IPS-18a (cell line): ENCODE results near the gene TMEM204.

Experiments
- H3K27ac ChIP-seq: one replicate; pipeline ENCODE4 v1.5.1; 2013; ENCODE audit warnings: low read length
- H3K27me3 ChIP-seq: one replicate; pipeline ENCODE4 v1.6.1; 2013; ENCODE audit warnings: mild to moderate bottlenecking, low read length; ENCODE audit not compliant: control insufficient read depth, insufficient read depth
- H3K36me3 ChIP-seq: one replicate; pipeline ENCODE4 v1.6.1; 2013; ENCODE audit warnings: low read depth, low read length; ENCODE audit not compliant: control insufficient read depth
- H3K4me1 ChIP-seq: one replicate; pipeline ENCODE4 v1.6.1; 2013; ENCODE audit warnings: low read depth, low read length; ENCODE audit not compliant: control insufficient read depth
- H3K4me3 ChIP-seq: one replicate; pipeline ENCODE4 v1.5.1; 2013; ENCODE audit warnings: low read length
- H3K9ac ChIP-seq: one replicate; pipeline ENCODE4 v1.6.1; 2013; ENCODE audit warnings: mild to moderate bottlenecking, low read length, moderate library complexity
- H3K9me3 ChIP-seq: one replicate; pipeline ENCODE4 v1.6.1; 2013; ENCODE audit warnings: low read depth, low read length; ENCODE audit not compliant: control insufficient read depth

The TMEM204 gene

DNA sequence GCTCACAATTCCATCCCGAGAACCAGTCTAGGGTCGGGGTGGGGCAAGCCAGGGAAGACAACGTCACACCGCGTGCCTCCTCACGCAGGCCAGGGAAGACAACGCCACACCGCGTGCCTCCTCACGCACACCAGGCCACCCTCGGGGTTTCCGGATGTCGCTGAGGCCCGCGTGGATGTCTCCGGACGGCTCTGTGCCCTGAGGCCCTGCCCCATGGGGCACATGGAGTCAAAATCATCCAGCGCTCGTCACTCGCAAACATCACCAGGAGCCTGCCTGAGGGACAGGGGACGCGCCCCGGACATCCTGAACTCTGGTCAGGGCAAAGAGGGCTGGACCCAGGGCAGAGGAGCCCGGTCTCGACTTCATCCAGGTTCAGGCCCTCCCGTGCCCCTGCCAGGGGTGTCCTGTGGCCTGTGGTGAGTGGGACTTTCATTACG is 3.7 kb downstream of the TMEM204 start:
- H3K27ac ChIP-seq = no peak overlapping the region
- H3K36me3 ChIP-seq = no peaks in the 10 kb centered on the region
- H3K4me1 ChIP-seq = no peaks in the 10 kb centered on the region
- H3K4me3 ChIP-seq = no peak overlapping the region
- no peaks in the 10 kb centered on the region for H3K27me3 ChIP-seq
- H3K9ac ChIP-seq = no peak overlapping the region
- H3K9me3 ChIP-seq = no peaks in the 10 kb centered on the region

DNA sequence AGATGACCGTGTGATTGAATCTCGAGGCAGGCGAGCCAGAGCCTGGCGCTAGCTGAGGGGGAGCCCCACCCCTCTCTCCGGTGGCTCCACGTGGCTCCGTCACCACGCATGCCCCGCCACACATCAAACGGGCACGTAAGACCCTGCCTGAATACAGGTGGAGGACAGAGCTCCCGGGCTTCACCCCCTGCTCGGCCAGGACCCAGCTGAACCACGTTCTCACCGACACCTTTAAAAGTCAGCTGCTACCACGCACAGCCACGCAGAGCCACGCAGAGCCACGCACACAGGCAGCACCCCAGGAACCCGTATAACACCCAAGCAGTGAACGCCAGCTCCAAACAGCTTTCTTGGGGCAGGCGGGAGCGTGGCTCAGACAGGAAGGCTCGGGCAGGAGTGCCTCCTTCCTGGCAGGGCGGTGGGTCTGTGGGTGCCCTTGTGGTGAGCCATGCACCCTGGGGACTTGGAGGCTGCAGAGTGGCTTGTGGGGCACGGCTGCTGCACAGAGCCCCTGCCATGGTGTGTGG is 4.4 kb downstream of the TMEM204 start:
- no peak overlapping the region for H3K27ac ChIP-seq
- no peaks in the 10 kb centered on the region for H3K4me1 ChIP-seq
- no peaks in the 10 kb centered on the region for H3K9me3 ChIP-seq
- H3K36me3 ChIP-seq = no peaks in the 10 kb centered on the region
- H3K4me3 ChIP-seq = no peak overlapping the region
- no peaks in the 10 kb centered on the region for H3K27me3 ChIP-seq
- H3K9ac ChIP-seq = no peak overlapping the region

DNA sequence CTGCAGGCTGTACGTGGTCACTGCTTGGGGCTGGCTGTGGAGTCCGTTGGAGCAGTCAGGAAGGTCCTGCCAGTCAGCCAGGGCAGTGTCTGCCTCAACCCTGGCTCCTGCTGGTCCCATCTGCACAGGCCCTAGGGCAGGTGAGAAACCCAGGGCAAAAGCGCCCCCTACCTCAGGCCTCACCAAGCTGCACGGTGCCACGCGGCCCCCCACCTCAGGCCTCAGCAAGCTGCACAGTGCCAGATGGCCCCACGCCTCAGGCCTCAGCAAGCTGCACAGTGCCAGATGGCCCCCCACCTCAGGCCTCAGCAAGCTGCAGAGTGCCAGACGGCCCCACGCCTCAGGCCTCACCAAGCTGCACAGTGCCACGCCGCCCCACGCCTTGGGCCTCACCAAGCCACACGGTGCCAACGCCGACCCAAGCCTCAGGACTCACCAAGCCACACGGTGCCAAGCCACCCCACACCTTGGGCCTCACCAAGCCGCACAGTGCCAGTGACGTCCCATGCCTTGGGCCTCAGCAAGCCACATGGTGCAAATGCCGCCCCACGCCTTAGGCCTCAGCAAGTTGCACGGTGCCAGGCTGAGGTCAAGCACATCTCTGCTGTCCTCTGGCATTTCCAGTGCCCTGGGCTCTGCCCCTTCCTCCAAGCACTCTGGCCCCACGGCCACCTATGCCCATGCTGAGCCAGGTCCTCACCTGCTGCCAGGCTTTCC is 5.5 kb downstream of the TMEM204 start:
- no peak overlapping the region for H3K4me3 ChIP-seq
- H3K9ac ChIP-seq = no peak overlapping the region
- H3K27ac ChIP-seq = no peak overlapping the region
- no peaks in the 10 kb centered on the region for H3K4me1 ChIP-seq
- H3K9me3 ChIP-seq = no peaks in the 10 kb centered on the region
- H3K36me3 ChIP-seq = no peaks in the 10 kb centered on the region
- H3K27me3 ChIP-seq = no peaks in the 10 kb centered on the region

DNA sequence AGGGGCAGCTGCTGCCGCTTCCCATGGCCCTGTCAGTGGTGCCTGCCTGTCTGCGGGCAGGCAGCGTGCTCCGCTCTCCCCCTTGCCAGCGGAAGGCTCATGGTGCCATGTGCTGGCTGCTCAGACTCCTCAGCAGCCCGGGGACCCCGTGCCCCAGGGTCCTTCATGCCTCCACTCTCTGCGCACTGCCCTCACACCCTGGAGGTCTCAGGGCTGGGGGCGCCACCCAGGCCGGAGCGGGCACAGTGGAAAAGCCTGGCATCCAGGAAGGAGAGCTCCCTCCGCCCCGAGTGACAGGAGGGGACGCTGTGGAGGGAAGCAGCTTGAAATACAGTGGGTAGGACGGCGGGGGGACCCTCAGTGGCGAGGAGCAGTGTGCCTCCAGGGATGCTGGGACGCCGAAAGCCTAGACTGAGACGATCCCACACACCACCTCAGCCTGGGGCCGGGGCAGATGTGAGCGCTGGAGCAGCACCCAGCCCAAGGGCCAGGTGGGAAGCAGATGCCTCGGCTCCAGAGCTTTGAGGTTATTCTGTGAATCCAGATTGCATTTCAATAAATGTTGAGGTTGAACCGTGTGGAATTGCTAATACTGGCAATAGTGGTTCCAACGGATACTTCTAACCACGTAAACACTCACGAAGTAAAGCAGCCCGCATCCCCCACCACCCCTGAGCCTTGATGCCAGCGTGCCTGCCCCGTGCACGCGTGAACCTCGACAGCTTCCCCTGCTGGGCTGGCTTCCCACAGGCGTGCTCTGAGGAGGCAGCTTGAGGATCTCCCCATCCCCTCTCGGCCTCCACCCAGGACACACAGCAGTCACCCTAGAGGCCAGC is 6.5 kb downstream of the TMEM204 start:
- Histone ChIP-seq H3K4me1 (no peaks in the 10 kb centered on the region), H3K36me3 (no peaks in the 10 kb centered on the region), H3K27me3 (no peaks in the 10 kb centered on the region), H3K9me3 (no peaks in the 10 kb centered on the region), H3K27ac (no peak overlapping the region), H3K4me3 (no peak overlapping the region), H3K9ac (no peak overlapping the region)

DNA sequence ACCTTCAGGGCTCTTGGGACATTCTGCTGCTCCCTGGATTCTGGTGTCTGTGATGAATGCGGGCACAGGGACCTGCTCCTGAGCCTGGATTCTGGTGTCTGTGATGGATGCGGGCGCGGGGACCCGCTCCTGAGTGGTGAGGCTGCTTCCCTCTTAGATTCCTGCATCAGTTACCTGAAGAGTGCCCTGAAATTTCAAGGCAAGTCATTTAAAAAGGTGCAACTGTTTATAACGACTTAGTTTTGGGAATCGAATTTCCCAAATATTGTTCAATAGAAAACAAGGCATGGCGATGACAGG is 7.0 kb downstream of the TMEM204 start:
- no peaks in the 10 kb centered on the region for H3K27me3 ChIP-seq
- no peaks in the 10 kb centered on the region for H3K4me1 ChIP-seq
- no peaks in the 10 kb centered on the region for H3K36me3 ChIP-seq
- no peak overlapping the region for H3K4me3 ChIP-seq
- no peak overlapping the region for H3K9ac ChIP-seq
- no peak overlapping the region for H3K27ac ChIP-seq
- H3K9me3 ChIP-seq = no peaks in the 10 kb centered on the region

DNA sequence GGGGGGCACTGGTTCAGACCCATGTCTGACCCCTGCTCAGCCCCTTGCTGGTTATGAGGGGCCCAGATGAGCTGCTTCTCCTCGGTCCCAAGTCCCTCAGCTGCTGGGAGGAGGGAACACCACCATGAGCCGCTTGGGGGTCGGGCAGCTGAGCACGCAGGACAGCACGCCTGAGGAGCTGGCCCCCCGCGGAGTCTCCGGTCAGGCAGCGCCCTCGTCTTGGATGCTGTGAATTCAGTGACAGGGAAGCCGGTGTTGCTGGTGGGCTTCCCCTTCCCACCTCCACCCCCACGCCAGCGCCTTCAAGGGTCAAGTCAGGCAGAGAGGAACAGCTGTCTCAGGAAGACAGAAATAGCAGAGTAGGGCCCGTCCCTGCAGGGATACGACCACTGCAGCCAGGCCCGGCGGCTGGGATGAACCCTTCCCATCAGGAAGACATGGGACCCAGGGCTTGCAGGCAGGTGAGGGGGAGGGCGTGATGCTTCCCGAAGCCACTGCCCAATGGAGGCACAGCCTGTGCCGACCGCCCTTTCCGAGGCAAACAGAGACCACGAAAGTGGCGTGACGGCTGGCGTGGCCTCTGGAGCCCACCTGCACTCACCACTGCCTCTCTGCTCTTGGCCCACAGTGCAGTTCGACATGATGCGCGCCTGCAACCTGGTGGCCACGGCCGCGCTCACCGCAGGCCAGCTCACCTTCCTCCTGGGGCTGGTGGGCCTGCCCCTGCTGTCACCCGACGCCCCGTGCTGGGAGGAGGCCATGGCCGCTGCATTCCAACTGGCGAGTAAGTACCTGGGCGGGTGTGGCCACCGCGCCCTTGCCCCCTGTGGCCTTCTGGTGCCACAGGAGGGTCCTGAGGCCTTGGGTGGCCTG is 8.1 kb downstream of the TMEM204 start:
- no peaks in the 10 kb centered on the region for H3K36me3 ChIP-seq
- H3K9me3 ChIP-seq = no peaks in the 10 kb centered on the region
- H3K4me1 ChIP-seq = no peaks in the 10 kb centered on the region
- no peak overlapping the region for H3K9ac ChIP-seq
- no peak overlapping the region for H3K4me3 ChIP-seq
- no peaks in the 10 kb centered on the region for H3K27me3 ChIP-seq
- no peak overlapping the region for H3K27ac ChIP-seq

DNA sequence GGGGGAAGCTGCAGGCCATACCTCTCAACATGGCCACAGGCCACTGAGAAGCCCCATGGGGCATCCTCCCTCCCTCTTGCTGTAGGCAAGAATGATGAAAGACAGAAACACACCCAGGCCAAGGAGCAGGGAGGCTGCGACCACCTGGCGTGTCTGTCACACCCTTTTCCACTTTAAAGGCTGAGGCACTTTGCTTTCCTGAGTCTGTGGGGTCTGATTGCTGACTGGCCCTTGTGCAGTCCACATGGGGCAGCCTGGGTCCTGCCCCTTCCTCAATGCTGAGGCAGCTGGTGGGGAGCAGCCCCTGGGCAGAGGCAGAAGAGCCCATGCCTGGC is 8.7 kb downstream of the TMEM204 start:
- Histone ChIP-seq H3K27me3 (no peaks in the 10 kb centered on the region), H3K27ac (no peak overlapping the region), H3K36me3 (no peaks in the 10 kb centered on the region), H3K9me3 (no peaks in the 10 kb centered on the region), H3K4me3 (no peak overlapping the region), H3K4me1 (no peaks in the 10 kb centered on the region), H3K9ac (no peak overlapping the region)

DNA sequence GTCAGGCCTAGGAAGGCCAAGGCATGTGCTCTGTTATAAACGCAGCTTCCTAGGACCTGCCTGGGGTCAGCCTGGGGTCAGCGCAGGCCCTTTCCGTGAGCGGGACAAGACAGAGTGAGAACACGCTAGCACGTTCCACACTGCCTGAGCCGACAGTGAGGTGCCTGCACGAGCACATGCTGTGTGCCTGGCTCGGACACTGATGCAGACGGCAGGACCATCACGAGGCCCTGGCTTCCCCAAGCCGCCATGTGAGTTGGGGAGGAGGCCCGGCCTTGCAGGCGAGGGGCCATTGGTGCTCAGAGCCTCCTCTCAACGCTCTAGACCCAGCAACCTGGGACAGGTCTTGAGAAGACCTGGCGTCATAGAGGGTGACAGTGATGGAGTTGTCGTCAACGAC is 9.1 kb downstream of the TMEM204 start:
- Histone ChIP-seq H3K9me3 (no peaks in the 10 kb centered on the region), H3K36me3 (no peaks in the 10 kb centered on the region), H3K4me3 (no peak overlapping the region), H3K27ac (no peak overlapping the region), H3K9ac (no peak overlapping the region), H3K27me3 (no peaks in the 10 kb centered on the region), H3K4me1 (no peaks in the 10 kb centered on the region)

DNA sequence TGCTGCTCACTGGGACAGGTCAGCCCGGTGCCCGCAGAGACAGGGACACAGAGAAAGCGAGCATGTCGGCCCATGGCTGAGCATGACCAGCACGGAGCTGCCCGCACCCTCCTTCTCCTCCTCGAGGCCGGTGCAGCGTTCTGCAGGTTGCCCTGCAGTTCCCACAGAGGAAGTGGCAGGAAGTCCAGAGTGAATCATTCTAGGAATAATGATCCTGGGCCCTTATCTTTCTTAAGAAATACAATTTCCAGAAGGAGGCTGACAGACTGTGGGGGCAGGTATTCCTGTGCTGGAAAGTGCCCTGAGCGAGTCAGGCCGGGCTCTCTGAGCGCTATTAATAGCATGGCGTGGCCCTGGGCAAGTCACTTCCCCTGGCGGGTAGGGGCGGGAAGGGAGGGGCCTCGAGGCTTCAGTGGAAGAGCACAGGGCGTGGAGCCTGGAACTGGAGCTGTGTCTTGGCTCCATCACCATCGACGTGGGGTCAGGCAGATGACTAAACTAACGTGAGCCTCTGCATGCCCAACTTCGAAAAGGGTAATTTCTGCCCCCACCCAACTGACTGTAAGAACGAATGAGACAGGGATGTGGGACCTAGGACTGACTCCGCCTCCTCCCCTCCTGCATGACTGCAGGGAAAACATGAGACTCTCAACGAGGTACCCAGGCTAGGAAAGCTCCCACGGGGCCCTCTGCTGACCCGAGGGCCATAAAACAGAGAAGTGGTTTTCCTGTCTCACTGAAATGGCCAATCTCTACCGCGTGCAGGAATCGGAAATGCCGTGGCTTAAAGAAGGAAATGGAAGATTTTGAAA is 9.8 kb downstream of the TMEM204 start:
- Histone ChIP-seq H3K36me3 (no peaks in the 10 kb centered on the region), H3K4me3 (no peak overlapping the region), H3K27me3 (no peaks in the 10 kb centered on the region), H3K9me3 (no peaks in the 10 kb centered on the region), H3K9ac (no peak overlapping the region), H3K4me1 (no peaks in the 10 kb centered on the region), H3K27ac (no peak overlapping the region)

DNA sequence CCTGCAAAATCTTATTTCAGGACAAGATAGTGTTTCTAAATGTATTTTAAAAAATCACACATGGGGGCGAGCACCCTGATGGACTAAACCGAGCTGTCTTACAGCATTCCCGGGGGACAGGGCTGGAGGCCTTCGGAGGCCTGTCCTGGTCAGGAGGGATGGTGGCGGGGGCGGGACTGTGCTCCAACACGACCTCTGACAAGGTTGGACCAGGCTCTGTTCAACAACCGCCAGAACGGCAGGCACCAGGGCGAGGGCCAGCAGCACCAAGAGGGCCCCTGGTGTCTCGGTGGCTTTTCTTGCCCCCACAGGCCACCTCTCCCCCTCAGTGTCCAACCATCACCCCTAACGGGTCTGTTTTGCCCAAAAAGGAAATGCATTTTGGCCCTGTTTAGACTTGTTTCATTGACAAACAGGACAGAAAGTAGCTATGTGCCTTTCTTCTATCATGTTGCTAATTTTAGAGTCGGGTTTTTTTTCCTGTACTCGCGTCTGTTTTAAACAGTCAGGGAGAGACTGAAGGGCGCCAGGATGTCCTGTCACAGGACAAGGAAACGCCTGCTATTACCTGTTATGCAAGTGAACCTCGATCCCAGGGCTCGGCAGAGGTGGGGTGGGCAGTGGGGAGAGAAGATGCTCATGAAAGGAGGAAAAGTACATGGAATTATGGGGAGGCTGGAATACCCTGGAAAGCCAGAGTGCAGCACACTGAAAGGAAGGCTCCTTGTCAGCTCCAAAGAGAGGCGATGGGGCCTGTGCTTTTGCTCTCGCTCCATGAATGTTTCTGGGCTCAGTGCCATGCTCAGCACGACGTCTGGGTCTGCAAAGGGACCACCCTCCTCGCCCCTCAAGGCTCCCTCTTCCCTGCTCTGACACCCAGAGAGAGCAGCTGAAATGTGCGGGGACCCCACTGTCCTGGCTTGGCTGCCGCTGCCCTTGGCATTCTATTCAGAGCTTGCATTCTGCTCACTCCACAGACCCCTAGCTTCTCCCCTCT is 11.9 kb downstream of the TMEM204 start:
- Histone ChIP-seq H3K36me3 (no peaks in the 10 kb centered on the region), H3K4me1 (no peaks in the 10 kb centered on the region), H3K27ac (no peak overlapping the region), H3K9me3 (no peaks in the 10 kb centered on the region), H3K4me3 (no peak overlapping the region), H3K9ac (no peak overlapping the region), H3K27me3 (no peaks in the 10 kb centered on the region)
